ENCODE measurements around the gene FAM181A. TPM values are rescaled to one million over a fixed set of nuclear protein-coding genes. Genes with fewer than 3 reads are reported as not detected.

Gene FAM181A
- polyA plus RNA-seq, 1 donor from 2014 or later: 0.43 TPM

DNA sequence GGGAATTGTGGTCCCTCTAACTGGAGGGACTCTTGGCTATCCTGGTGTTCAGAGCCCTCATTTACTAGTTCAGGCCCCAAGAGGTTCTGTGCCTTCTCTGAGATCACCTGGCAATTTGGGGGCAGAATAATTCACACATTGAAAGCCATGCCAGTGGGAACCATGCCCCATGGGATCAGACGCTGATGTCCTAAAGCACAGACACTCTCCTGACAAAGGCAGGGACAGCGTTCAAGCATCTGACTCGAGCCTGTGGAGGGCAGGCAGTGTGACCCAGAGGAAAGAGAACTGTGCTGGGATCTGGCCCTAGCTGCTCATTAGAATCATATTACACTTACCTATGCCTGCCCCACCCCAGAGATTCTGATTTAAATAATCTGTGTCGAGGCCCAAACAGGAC is 51.6 kb downstream of the FAM181A start:
- no peaks in the 10 kb centered on the region for H3K9me3 ChIP-seq (ENCODE audit: low read length)
- no peaks in the 10 kb centered on the region for H3K27me3 ChIP-seq (ENCODE audit: insufficient read depth, low read depth, low read length)
- H3F3A ChIP-seq (ENCODE audit: insufficient read depth, low read length, poor library complexity, severe bottlenecking): no peaks in the 10 kb centered on the region
- H2AFZ ChIP-seq (ENCODE audit: low read depth, low read length): no peak overlapping the region
- no peak overlapping the region for H3K4me2 ChIP-seq (ENCODE audit: low read length)
- no peaks in the 10 kb centered on the region for H3K36me3 ChIP-seq (ENCODE audit: insufficient read depth, low read length)
- no peaks in the 10 kb centered on the region for H3K79me2 ChIP-seq (replicated peaks; ENCODE audit: insufficient read depth, low read length)
- H3K4me3 ChIP-seq (ENCODE audit: low read length): no peak overlapping the region
- no peak overlapping the region for H3K27ac ChIP-seq (ENCODE audit: low read length)
- H3K9ac ChIP-seq (ENCODE audit: low read length): no peak overlapping the region
- TF ChIP-seq TAF1 (IDR thresholded peaks at IDR 0.05; ENCODE audit: low read depth) (no peak), POLR2AphosphoS5 (IDR thresholded peaks at IDR 0.05) (no peak), REST (IDR thresholded peaks at IDR 0.05; ENCODE audit: borderline replicate concordance) (no peak), SMC3 (conservative IDR thresholded peaks at IDR 0.05; ENCODE audit: poor library complexity) (no peak), RAD21 (conservative IDR thresholded peaks at IDR 0.05) (no peak), MXI1 (conservative IDR thresholded peaks at IDR 0.05; ENCODE audit: poor library complexity, severe bottlenecking) (no peak), EP300 (conservative IDR thresholded peaks at IDR 0.05; ENCODE audit: poor library complexity, severe bottlenecking) (no peak), EZH2 (IDR thresholded peaks at IDR 0.05; ENCODE audit: borderline replicate concordance, insufficient read depth, low read length, poor library complexity, severe bottlenecking) (no peak)
- TF ChIP-seq, protein P1, sequence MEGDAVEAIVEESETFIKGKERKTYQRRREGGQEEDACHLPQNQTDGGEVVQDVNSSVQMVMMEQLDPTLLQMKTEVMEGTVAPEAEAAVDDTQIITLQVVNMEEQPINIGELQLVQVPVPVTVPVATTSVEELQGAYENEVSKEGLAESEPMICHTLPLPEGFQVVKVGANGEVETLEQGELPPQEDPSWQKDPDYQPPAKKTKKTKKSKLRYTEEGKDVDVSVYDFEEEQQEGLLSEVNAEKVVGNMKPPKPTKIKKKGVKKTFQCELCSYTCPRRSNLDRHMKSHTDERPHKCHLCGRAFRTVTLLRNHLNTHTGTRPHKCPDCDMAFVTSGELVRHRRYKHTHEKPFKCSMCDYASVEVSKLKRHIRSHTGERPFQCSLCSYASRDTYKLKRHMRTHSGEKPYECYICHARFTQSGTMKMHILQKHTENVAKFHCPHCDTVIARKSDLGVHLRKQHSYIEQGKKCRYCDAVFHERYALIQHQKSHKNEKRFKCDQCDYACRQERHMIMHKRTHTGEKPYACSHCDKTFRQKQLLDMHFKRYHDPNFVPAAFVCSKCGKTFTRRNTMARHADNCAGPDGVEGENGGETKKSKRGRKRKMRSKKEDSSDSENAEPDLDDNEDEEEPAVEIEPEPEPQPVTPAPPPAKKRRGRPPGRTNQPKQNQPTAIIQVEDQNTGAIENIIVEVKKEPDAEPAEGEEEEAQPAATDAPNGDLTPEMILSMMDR (IDR thresholded peaks at IDR 0.05; ENCODE audit: poor library complexity, severe bottlenecking): no peak
- no peaks in the 10 kb centered on the region for H4K20me1 ChIP-seq (ENCODE audit: insufficient read depth)
- no peaks in the 10 kb centered on the region for H3K9me2 ChIP-seq (ENCODE audit: insufficient read depth, low read length)

Small RNA genes within 50 kb of the gene (small RNA-seq; reads per million reads assigned to genes)
- gene MIR4506: 0 reads per million in 3 experiments

Other genes with a start within 250 kb of the FAM181A start
- gene PRIMA1, start 138.9 kb upstream of the FAM181A start, polyA plus RNA-seq: 0.14 TPM in 1 of 2 replicates, not detected in the other
- 0.26 TPM in 1 of 2 replicates, not detected in the other for gene ASB2, start 49.2 kb downstream of the FAM181A start, polyA plus RNA-seq
- not detected in 2 replicates for gene CCDC197, start 70.0 kb downstream of the FAM181A start, polyA plus RNA-seq
- 2.5 and 2.8 TPM in 2 replicates for gene OTUB2, start 99.0 kb downstream of the FAM181A start, polyA plus RNA-seq
- gene DDX24, start 153.9 kb downstream of the FAM181A start, polyA plus RNA-seq: 158 and 177 TPM in 2 replicates
- gene IFI27L1, start 154.0 kb downstream of the FAM181A start, polyA plus RNA-seq: 37.9 and 45.6 TPM in 2 replicates
- gene IFI27, start 183.4 kb downstream of the FAM181A start, polyA plus RNA-seq: 2.2 and 5.6 TPM in 2 replicates
- 15.3 and 23.7 TPM in 2 replicates for gene IFI27L2, start 202.3 kb downstream of the FAM181A start, polyA plus RNA-seq
- 4.8 and 5.9 TPM in 2 replicates for gene PPP4R4, start 247.0 kb downstream of the FAM181A start, polyA plus RNA-seq